Neuronal stem cell (in vitro differentiated cells): Measurements from ENCODE around the gene GMDS.

ENCODE experiments used
- DNase-seq: peaks from one replicate; pipeline ENCODE4 v3.0.0-alpha.2; 2013; ENCODE audit warnings: low spot score
- H2AFZ ChIP-seq: one replicate; pipeline ENCODE4 v1.6.1; 2013; ENCODE audit warnings: mild to moderate bottlenecking, low read length, inconsistent platforms
- H2AK5ac ChIP-seq: 2 replicates; pipeline ENCODE4 v1.6.1; 2013; ENCODE audit warnings: low read depth, mild to moderate bottlenecking, inconsistent platforms, low read length, moderate library complexity, mixed read lengths
- H2BK120ac ChIP-seq: 2 replicates; pipeline ENCODE4 v1.6.1; 2013; ENCODE audit warnings: low read depth, mild to moderate bottlenecking, inconsistent platforms, low read length, moderate library complexity, mixed read lengths
- H2BK12ac ChIP-seq: one replicate; pipeline ENCODE4 v1.6.1; 2013; ENCODE audit warnings: low read length, inconsistent platforms
- H2BK15ac ChIP-seq: 2 replicates; pipeline ENCODE4 v1.6.1; 2013; ENCODE audit warnings: mild to moderate bottlenecking, low read length, inconsistent platforms, mixed read lengths
- H2BK5ac ChIP-seq: one replicate; pipeline ENCODE4 v1.6.1; 2013; ENCODE audit warnings: inconsistent platforms, mild to moderate bottlenecking, low read length, moderate library complexity
- H3K14ac ChIP-seq: one replicate; pipeline ENCODE4 v1.6.1; 2013; ENCODE audit warnings: low read length, inconsistent platforms
- H3K18ac ChIP-seq: 2 replicates; pipeline ENCODE4 v1.6.1; 2013; ENCODE audit warnings: low read length, inconsistent platforms
- H3K23ac ChIP-seq: 2 replicates; pipeline ENCODE4 v1.6.1; 2013; ENCODE audit warnings: low read depth, mild to moderate bottlenecking, mixed read lengths, low read length, inconsistent platforms; ENCODE audit not compliant: poor library complexity
- H3K27ac ChIP-seq: replicated peaks from 3 replicates; pipeline ENCODE4 v1.5.1; 2013; ENCODE audit warnings: low read length, inconsistent platforms
- H3K27me3 ChIP-seq, 3 experiments: 2 replicates each; pipeline ENCODE4 v1.6.1; 2013; ENCODE audit warnings: low read length in 3 of 3, mild to moderate bottlenecking in 2 of 3, inconsistent platforms in 1 of 3, low read depth in 1 of 3, mixed read lengths in 1 of 3, moderate library complexity in 1 of 3; ENCODE audit not compliant: control insufficient read depth in 3 of 3, insufficient read depth in 3 of 3
- H3K36me3 ChIP-seq, 2 donors: replicated peaks in 1 of 2; 2 replicates each; pipeline ENCODE4 v1.6.1; 2013; ENCODE audit warnings: low read length in 2 of 2; ENCODE audit not compliant: control insufficient read depth in 2 of 2, insufficient read depth in 2 of 2
- H3K4ac ChIP-seq: 2 replicates; pipeline ENCODE4 v1.6.1; 2013; ENCODE audit warnings: inconsistent platforms, mild to moderate bottlenecking, low read length, moderate library complexity
- H3K4me1 ChIP-seq, 2 donors: 1 replicate in 1 of 2; 2 replicates in 1 of 2; pipeline ENCODE4 v1.6.1; 2013; ENCODE audit warnings: low read length in 2 of 2, low read depth in 1 of 2; ENCODE audit not compliant: control insufficient read depth in 2 of 2, insufficient read depth in 1 of 2
- H3K4me2 ChIP-seq: one replicate; pipeline ENCODE4 v1.6.1; 2013; ENCODE audit warnings: mild to moderate bottlenecking, low read length, inconsistent platforms; ENCODE audit not compliant: insufficient read depth, poor library complexity, severe bottlenecking
- H3K4me3 ChIP-seq, 2 donors: 2 replicates each; pipeline ENCODE4 v1.5.1; 2013; ENCODE audit warnings: low read length in 2 of 2, mild to moderate bottlenecking in 2 of 2, inconsistent platforms in 1 of 2, moderate library complexity in 1 of 2
- H3K79me1 ChIP-seq: one replicate; pipeline ENCODE4 v1.6.1; 2013; ENCODE audit warnings: low read depth, mild to moderate bottlenecking, inconsistent platforms, low read length, moderate library complexity
- H3K9ac ChIP-seq: one replicate; pipeline ENCODE4 v1.6.1; 2013; ENCODE audit warnings: mild to moderate bottlenecking, low read depth, low read length, inconsistent platforms; ENCODE audit not compliant: poor library complexity
- H3K9me3 ChIP-seq, 2 donors: replicated peaks in 1 of 2; 2 replicates each; pipeline versions ENCODE3 to v1.6.1; 2013; ENCODE audit warnings: low read length in 2 of 2, mild to moderate bottlenecking in 2 of 2, inconsistent platforms in 1 of 2, low read depth in 1 of 2, mixed read lengths in 1 of 2, moderate library complexity in 1 of 2; ENCODE audit not compliant: control insufficient read depth in 2 of 2, insufficient read depth in 1 of 2
- H4K8ac ChIP-seq: one replicate; pipeline ENCODE4 v1.6.1; 2013; ENCODE audit warnings: low read depth, mild to moderate bottlenecking, inconsistent platforms, low read length, moderate library complexity
- H4K91ac ChIP-seq: one replicate; pipeline ENCODE4 v1.6.1; 2013; ENCODE audit warnings: low read length, low read depth, mild to moderate bottlenecking, inconsistent platforms; ENCODE audit not compliant: poor library complexity
- WGBS, 2 donors: extraction: QIAGEN DNeasy Blood & Tissue Kit; methylation state at CpG; one replicate each; pipeline ENCODE4 v1.1.7; 2013; ENCODE audit warnings: missing lambda C conversion rate in 2 of 2, mixed read lengths in 1 of 2; ENCODE audit not compliant: insufficient read length in 2 of 2, insufficient replicate concordance in 1 of 2; ENCODE audit errors: extremely low coverage in 2 of 2; 5-methylcytosine and 5-hydroxymethylcytosine counted together

GMDS gene

GRCh38 chr6:1966713-1967112, 278.7 kb downstream of the GMDS start:
- Histone ChIP-seq H3K9me3 (no peaks in the 10 kb centered on the region), H2BK5ac (no peak overlapping the region), H3K23ac (no peak overlapping the region), H3K4me3 (no peak overlapping the region), H3K36me3 (no peaks in the 10 kb centered on the region), H2AK5ac (no peak overlapping the region), H3K4ac (no peak overlapping the region), H2BK15ac (no peak overlapping the region), H3K14ac (no peak overlapping the region), H3K18ac (peak overlapping the region; percentile 23), H3K4me1 (no peaks in the 10 kb centered on the region), H3K9ac (no peak overlapping the region), H4K8ac (no peak overlapping the region), H2BK120ac (no peak overlapping the region), H3K27ac (no peak overlapping the region), H2AFZ (no peak overlapping the region), H3K27me3 (no peaks in the 10 kb centered on the region), H4K91ac (no peak overlapping the region), H3K4me2 (no peak overlapping the region), H3K79me1 (no peaks in the 10 kb centered on the region), H2BK12ac (no peak overlapping the region)
- WGBS, 2 donors = no CpG with 5 or more reads among the region's 5 CpGs
- no peak for DNase-seq

GRCh38 chr6:1965596-1966224, 279.7 kb downstream of the GMDS start:
- no CpG with 5 or more reads among the region's 6 CpGs for WGBS, 2 donors
- no peak overlapping the region for H3K4me3 ChIP-seq

GRCh38 chr6:1963596-1963995, 281.8 kb downstream of the GMDS start:
- WGBS, 2 donors = no CpG with 5 or more reads among the region's 2 CpGs
- Histone ChIP-seq H3K4me2 (no peak overlapping the region), H3K4ac (no peak overlapping the region), H3K9me3 (no peaks in the 10 kb centered on the region), H2BK120ac (no peak overlapping the region), H4K8ac (no peak overlapping the region), H3K9ac (no peak overlapping the region), H2BK15ac (no peak overlapping the region), H3K27ac (no peak overlapping the region), H3K27me3 (no peaks in the 10 kb centered on the region), H3K79me1 (no peaks in the 10 kb centered on the region), H2AFZ (no peak overlapping the region), H3K14ac (no peak overlapping the region), H3K4me3 (no peak overlapping the region), H2AK5ac (no peak overlapping the region), H3K23ac (no peak overlapping the region), H4K91ac (no peak overlapping the region), H2BK5ac (no peak overlapping the region), H3K4me1 (no peaks in the 10 kb centered on the region), H2BK12ac (no peak overlapping the region), H3K18ac (no peak overlapping the region), H3K36me3 (peaks cover 0 to 2% of the 10 kb centered on the region in 2 donors)
- no peak for DNase-seq

More at GRCh38 chr6:1965596-1966224, 279.7 kb downstream of the GMDS start:
- Histone ChIP-seq H3K9ac (no peak overlapping the region), H3K27ac (no peak overlapping the region), H3K4me1 (no peaks in the 10 kb centered on the region), H3K4ac (no peak overlapping the region), H3K9me3 (no peaks in the 10 kb centered on the region), H2BK12ac (no peak overlapping the region), H3K18ac (no peak overlapping the region), H3K23ac (no peak overlapping the region), H2BK120ac (no peak overlapping the region), H2BK5ac (no peak overlapping the region), H3K14ac (no peak overlapping the region), H3K79me1 (no peaks in the 10 kb centered on the region), H3K36me3 (no peaks in the 10 kb centered on the region), H2BK15ac (no peak overlapping the region), H2AFZ (no peak overlapping the region), H3K4me2 (no peak overlapping the region), H3K27me3 (no peaks in the 10 kb centered on the region), H4K91ac (no peak overlapping the region), H4K8ac (no peak overlapping the region), H2AK5ac (no peak overlapping the region)
- no peak for DNase-seq

GRCh38 chr6:1962201-1962600, 283.2 kb downstream of the GMDS start:
- H2BK12ac ChIP-seq = no peak overlapping the region

More at GRCh38 chr6:1962201-1962600, 283.2 kb downstream of the GMDS start:
- H3K23ac ChIP-seq = no peak overlapping the region
- H3K36me3 ChIP-seq = peaks cover 0 to 2% of the 10 kb centered on the region in 2 donors
- H2BK120ac ChIP-seq = no peak overlapping the region
- no peaks in the 10 kb centered on the region for H3K27me3 ChIP-seq
- no peaks in the 10 kb centered on the region for H3K9me3 ChIP-seq
- no peak for DNase-seq
- H3K4ac ChIP-seq = no peak overlapping the region
- H3K4me1 ChIP-seq = no peaks in the 10 kb centered on the region
- WGBS, 2 donors = no CpG with 5 or more reads among the region's 3 CpGs
- H3K4me3 ChIP-seq = no peak overlapping the region
- H2BK5ac ChIP-seq = no peak overlapping the region
- no peak overlapping the region for H2AFZ ChIP-seq
- no peak overlapping the region for H3K18ac ChIP-seq
- H2BK15ac ChIP-seq = no peak overlapping the region
- no peak overlapping the region for H3K9ac ChIP-seq
- no peak overlapping the region for H3K4me2 ChIP-seq
- no peak overlapping the region for H3K14ac ChIP-seq
- H3K27ac ChIP-seq = no peak overlapping the region
- no peaks in the 10 kb centered on the region for H3K79me1 ChIP-seq
- H2AK5ac ChIP-seq = no peak overlapping the region
- H4K91ac ChIP-seq = no peak overlapping the region
- no peak overlapping the region for H4K8ac ChIP-seq
